OCI-LY1 (cell line): ENCODE results near the gene RNF20.

Experiments used
- H2AFZ ChIP-seq: fragments of 200-600 bp; sonication (generic), shearing (Covaris generic); 2 replicates; pipeline ENCODE4 v1.6.0; 2014; ENCODE audit warnings: antibody characterized with exemption, mild to moderate bottlenecking, low read length
- H3F3A ChIP-seq: fragments of 200-600 bp; sonication (generic), shearing (Covaris generic); 2 replicates; pipeline ENCODE4 v1.6.0; 2014; ENCODE audit warnings: mild to moderate bottlenecking, antibody characterized with exemption, low read length, moderate library complexity; ENCODE audit not compliant: insufficient read depth
- H3K27ac ChIP-seq: fragments of 200-600 bp; sonication (generic); 2 replicates; pipeline ENCODE4 v1.5.1; 2014; ENCODE audit warnings: low read length, mixed run types, mild to moderate bottlenecking, low read depth; ENCODE audit not compliant: poor library complexity, severe bottlenecking
- H3K27me3 ChIP-seq: fragments of 200-600 bp; sonication (generic); 2 replicates; pipeline ENCODE4 v1.6.0; 2014; ENCODE audit warnings: antibody characterized with exemption, mild to moderate bottlenecking, low read length, moderate library complexity; ENCODE audit not compliant: insufficient read depth
- H3K36me3 ChIP-seq: fragments of 200-600 bp; sonication (generic); 2 replicates; pipeline ENCODE4 v1.6.1; 2014; ENCODE audit warnings: mild to moderate bottlenecking, antibody characterized with exemption, low read length, moderate library complexity, mixed read lengths; ENCODE audit not compliant: insufficient read depth
- H3K4me1 ChIP-seq: fragments of 200-600 bp; sonication (generic); 2 replicates; pipeline ENCODE4 v1.5.1; 2014; ENCODE audit warnings: mild to moderate bottlenecking, low read length, moderate library complexity; ENCODE audit not compliant: insufficient read depth, severe bottlenecking
- H3K4me2 ChIP-seq: fragments of 200-600 bp; sonication (generic), shearing (Covaris generic); 2 replicates; pipeline ENCODE4 v1.6.1; 2014; ENCODE audit warnings: low read length
- H3K4me3 ChIP-seq: fragments of 200-600 bp; sonication (generic); 2 replicates; pipeline ENCODE4 v1.5.1; 2014; ENCODE audit warnings: low read length, low read depth, mild to moderate bottlenecking, mixed read lengths; ENCODE audit not compliant: poor library complexity, severe bottlenecking
- H3K79me2 ChIP-seq: fragments of 200-600 bp; shearing (Covaris generic); 2 replicates; pipeline ENCODE4 v1.6.1; 2016; ENCODE audit warnings: mixed run types, low read length, mixed read lengths; ENCODE audit not compliant: insufficient read depth
- H3K9ac ChIP-seq: fragments of 200-600 bp; sonication (generic), shearing (Covaris generic); 2 replicates; pipeline ENCODE4 v1.6.1; 2014; ENCODE audit warnings: mild to moderate bottlenecking, low read length, mixed read lengths
- H3K9me2 ChIP-seq: fragments of 200-600 bp; sonication (generic), shearing (Covaris generic); 2 replicates; pipeline ENCODE4 v1.6.1; 2014; ENCODE audit warnings: low read depth, mild to moderate bottlenecking, low read length, mixed read lengths
- H3K9me3 ChIP-seq: fragments of 200-600 bp; shearing (Covaris generic); 2 replicates; pipeline ENCODE4 v1.6.1; 2014; ENCODE audit warnings: low read length, mixed read lengths
- H4K20me1 ChIP-seq: fragments of 200-600 bp; sonication (generic), shearing (Covaris generic); 2 replicates; pipeline ENCODE4 v1.6.0; 2016; ENCODE audit warnings: mild to moderate bottlenecking, low read length; ENCODE audit not compliant: insufficient read depth
- CTCF ChIP-seq: fragments of 200-600 bp; sonication (generic), shearing (Covaris generic); IDR thresholded peaks from 2 replicates; pipeline ENCODE4 v1.5.1; 2017; ENCODE audit warnings: mild to moderate bottlenecking, antibody characterized with exemption, low read length, moderate library complexity, mixed read lengths
- EZH2 ChIP-seq: fragments of 200-600 bp; sonication (generic), shearing (Covaris generic); IDR thresholded peaks from 2 replicates; pipeline ENCODE4 v1.8.0; 2017; ENCODE audit warnings: borderline replicate concordance, mixed run types, mild to moderate bottlenecking, antibody characterized with exemption, low read length, moderate library complexity, mixed read lengths

Gene RNF20

GRCh38 chr9:101579711-101580545 lies 46.3 kb downstream of the RNF20 start:
- H4K20me1 ChIP-seq: no peaks in the 10 kb centered on the region
- H3K36me3 ChIP-seq: no peaks in the 10 kb centered on the region
- no peak overlapping the region for H2AFZ ChIP-seq
- H3K9me3 ChIP-seq: no peaks in the 10 kb centered on the region
- no peak overlapping the region for H3K9ac ChIP-seq
- no peaks in the 10 kb centered on the region for H3K9me2 ChIP-seq
- TF ChIP-seq EZH2: no peak
- no peak for TF ChIP-seq CTCF
- no peaks in the 10 kb centered on the region for H3F3A ChIP-seq
- H3K27me3 ChIP-seq: no peaks in the 10 kb centered on the region
- H3K79me2 ChIP-seq: no peaks in the 10 kb centered on the region
- H3K27ac ChIP-seq: no peak overlapping the region
- H3K4me2 ChIP-seq: no peak overlapping the region
- H3K4me3 ChIP-seq: no peak overlapping the region
- no peaks in the 10 kb centered on the region for H3K4me1 ChIP-seq

GRCh38 chr9:101582553-101582952 lies 48.9 kb downstream of the RNF20 start:
- H3K9me3 ChIP-seq: no peaks in the 10 kb centered on the region
- H3K4me2 ChIP-seq: no peak overlapping the region
- no peaks in the 10 kb centered on the region for H3K9me2 ChIP-seq
- no peaks in the 10 kb centered on the region for H3K27me3 ChIP-seq
- H3K9ac ChIP-seq: no peak overlapping the region
- TF ChIP-seq EZH2 (no peak), CTCF (no peak)
- H3K4me1 ChIP-seq: no peaks in the 10 kb centered on the region
- no peak overlapping the region for H3K4me3 ChIP-seq
- H3K79me2 ChIP-seq: no peaks in the 10 kb centered on the region
- H3F3A ChIP-seq: no peaks in the 10 kb centered on the region
- no peak overlapping the region for H2AFZ ChIP-seq
- no peaks in the 10 kb centered on the region for H4K20me1 ChIP-seq
- H3K36me3 ChIP-seq: no peaks in the 10 kb centered on the region
- H3K27ac ChIP-seq: no peak overlapping the region

DNA sequence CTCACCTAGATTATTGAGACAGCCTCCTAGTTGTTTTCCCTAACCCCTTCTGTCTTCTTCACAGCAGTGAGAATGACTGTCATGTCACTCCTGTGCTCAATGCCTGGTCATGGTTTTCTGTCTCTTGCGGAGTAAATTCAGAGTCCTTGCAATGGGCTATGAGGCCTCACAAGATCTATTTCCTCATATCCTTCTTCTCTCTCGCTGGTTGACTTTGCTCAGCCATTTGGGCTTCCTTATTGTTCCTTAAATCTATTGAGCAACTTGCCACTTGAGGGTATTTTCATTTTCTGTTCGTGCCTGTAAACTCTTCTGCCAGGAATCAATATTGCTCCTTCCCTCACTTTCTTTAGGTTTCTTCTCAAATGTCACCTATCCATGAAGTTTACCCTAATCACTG lies 52.1 kb downstream of the RNF20 start:
- Histone ChIP-seq H3K9me2 (no peaks in the 10 kb centered on the region), H2AFZ (no peak overlapping the region), H3K9me3 (no peaks in the 10 kb centered on the region), H3K4me2 (no peak overlapping the region), H3K9ac (no peak overlapping the region), H3K4me1 (no peaks in the 10 kb centered on the region), H3K79me2 (no peaks in the 10 kb centered on the region), H3K27ac (no peak overlapping the region), H3K36me3 (no peaks in the 10 kb centered on the region), H3F3A (no peaks in the 10 kb centered on the region), H3K27me3 (no peaks in the 10 kb centered on the region), H3K4me3 (no peak overlapping the region), H4K20me1 (no peaks in the 10 kb centered on the region)
- TF ChIP-seq EZH2 (no peak), CTCF (no peak)
